ENCODE measurements around the gene RELA.

RELA gene

GRCh38 chr11:65607614-65608426, 54.9 kb downstream of the RELA start:
- in situ Hi-C loops (cut with HindIII; ENCODE audit: low pct_unique_long_range_greater_than_20kb, low sequenced_read_pairs) = no loop called here
- no peak for TF ChIP-seq JUND (IDR thresholded peaks at IDR 0.05; ENCODE audit: low read depth)

GRCh38 chr11:65606876-65607613, 55.7 kb downstream of the RELA start:
- DNase-seq (ENCODE audit: low read depth in 1 of 2, low spot score in 1 of 2) = peak; percentile 91 to 93
- no peak for TF ChIP-seq JUND (IDR thresholded peaks at IDR 0.05; ENCODE audit: low read depth)
- in situ Hi-C loops (cut with HindIII; ENCODE audit: low pct_unique_long_range_greater_than_20kb, low sequenced_read_pairs) = no loop called here

More at GRCh38 chr11:65607614-65608426, 54.9 kb downstream of the RELA start:
- DNase-seq (ENCODE audit: low read depth in 1 of 2, low spot score in 1 of 2) = no peak

GRCh38 chr11:65604258-65604657, 58.5 kb downstream of the RELA start:
- no peak for TF ChIP-seq JUND (IDR thresholded peaks at IDR 0.05; ENCODE audit: low read depth)
- in situ Hi-C loops (cut with HindIII; ENCODE audit: low pct_unique_long_range_greater_than_20kb, low sequenced_read_pairs) = no loop called here
- no peak for DNase-seq (ENCODE audit: low read depth in 1 of 2, low spot score in 1 of 2)
